HEK293 (cell line): ENCODE data around the gene HGF.

Experiments
- CTCF ChIA-PET: fragments of 350-600 bp; formaldehyde crosslinking; extraction: SDS; loops from one replicate; lab custom pipeline; 2021; ENCODE audit warnings: antibody characterized with exemption; lab: Yijun Ruan, JAX
- POLR2A ChIA-PET: fragments of 300-600 bp; formaldehyde crosslinking; extraction: SDS; loops from one replicate; lab custom pipeline; 2020; ENCODE audit warnings: antibody characterized with exemption, inconsistent platforms; lab: Yijun Ruan, JAX
- H3K27ac ChIP-seq: fragments of 200-500 bp; sonication (Bioruptor generic); 2 replicates; pipeline ENCODE4 v1.5.1; 2014; ENCODE audit warnings: low read depth, low read length, control low read depth, inconsistent platforms; ENCODE audit errors: extremely low read depth
- H3K36me3 ChIP-seq, 2 experiments: fragments of 200-500 bp in 1 of 2; sonication (Bioruptor generic) in 1 of 2; 1 replicate in 1 of 2; 2 replicates in 1 of 2; pipeline ENCODE4 v1.5.1; 2014 to 2017; ENCODE audit warnings: inconsistent platforms in 2 of 2, low read length in 2 of 2; ENCODE audit not compliant: control insufficient read depth in 2 of 2, insufficient read depth in 1 of 2
- H3K4me1 ChIP-seq: fragments of 200-500 bp; sonication (Bioruptor generic); 2 replicates; pipeline ENCODE4 v1.5.1; 2014; ENCODE audit warnings: mild to moderate bottlenecking, low read length, inconsistent platforms; ENCODE audit not compliant: control insufficient read depth, insufficient read depth
- H3K4me3 ChIP-seq: 2 replicates; pipeline ENCODE4 v1.5.1; 2011; ENCODE audit warnings: low read depth, mild to moderate bottlenecking, control low read depth, low read length, moderate library complexity
- H3K9me3 ChIP-seq: fragments of 200-500 bp; sonication (Bioruptor generic); 2 replicates; pipeline ENCODE4 v1.5.1; 2014; ENCODE audit warnings: low read depth, low read length, inconsistent platforms; ENCODE audit not compliant: control insufficient read depth, insufficient read depth
- HOXD13 ChIP-seq: sonication (generic); formaldehyde crosslinking; IDR thresholded peaks from 2 replicates; pipeline ENCODE4 v1.8.0; 2022; ENCODE audit warnings: missing genetic modification reagents, borderline replicate concordance
- IKZF3 ChIP-seq: fragments of 450-650 bp; IDR thresholded peaks from 2 replicates; pipeline ENCODE4 v1.5.0; 2018; ENCODE audit warnings: missing biosample characterization, mild to moderate bottlenecking, missing genetic modification characterization, moderate library complexity
- MEIS1 ChIP-seq: sonication (generic); formaldehyde crosslinking; IDR thresholded peaks from 2 replicates; pipeline ENCODE4 v1.8.1; 2022; ENCODE audit warnings: missing genetic modification reagents, mild to moderate bottlenecking, borderline replicate concordance
- MYNN ChIP-seq: fragments of 450-650 bp; formaldehyde crosslinking; IDR thresholded peaks from 2 replicates; pipeline ENCODE4 v1.5.1; 2016; ENCODE audit warnings: missing biosample characterization, missing genetic modification characterization, borderline replicate concordance
- OSR2 ChIP-seq: fragments of 450-650 bp; formaldehyde crosslinking; IDR thresholded peaks from 2 replicates; pipeline ENCODE4 v1.5.1; 2016; ENCODE audit warnings: missing biosample characterization, missing genetic modification characterization
- SALL2 ChIP-seq: fragments of 450-650 bp; formaldehyde crosslinking; IDR thresholded peaks from 2 replicates; pipeline ENCODE4 v1.5.0; 2017; ENCODE audit warnings: missing biosample characterization, mild to moderate bottlenecking, missing genetic modification characterization, borderline replicate concordance
- SCRT2 ChIP-seq: fragments of 450-650 bp; formaldehyde crosslinking; IDR thresholded peaks from 2 replicates; pipeline ENCODE4 v1.5.1; 2016; ENCODE audit warnings: missing biosample characterization, missing genetic modification characterization
- ZBTB8A ChIP-seq: fragments of 450-650 bp; formaldehyde crosslinking; IDR thresholded peaks from 2 replicates; pipeline ENCODE4 v1.5.1; 2016; ENCODE audit warnings: missing biosample characterization, missing genetic modification characterization
- ZFP37 ChIP-seq: fragments of 450-650 bp; formaldehyde crosslinking; IDR thresholded peaks from 2 replicates; pipeline ENCODE4 v1.5.1; 2016; ENCODE audit warnings: missing biosample characterization, missing genetic modification characterization
- ZFP69B ChIP-seq: fragments of 450-650 bp; formaldehyde crosslinking; IDR thresholded peaks from 2 replicates; pipeline ENCODE4 v1.5.1; 2016; ENCODE audit warnings: missing biosample characterization, missing genetic modification characterization
- ZIC2 ChIP-seq: fragments of 450-650 bp; formaldehyde crosslinking; IDR thresholded peaks from 2 replicates; pipeline ENCODE4 v1.5.1; 2016; ENCODE audit warnings: missing biosample characterization, missing genetic modification characterization
- ZNF114 ChIP-seq: fragments of 450-650 bp; formaldehyde crosslinking; IDR thresholded peaks from 2 replicates; pipeline ENCODE4 v1.5.0; 2017; ENCODE audit warnings: missing biosample characterization, missing genetic modification characterization
- ZNF146 ChIP-seq: fragments of 450-650 bp; formaldehyde crosslinking; IDR thresholded peaks from 2 replicates; pipeline ENCODE4 v1.5.1; 2016; ENCODE audit warnings: missing biosample characterization, missing genetic modification characterization
- ZNF155 ChIP-seq: fragments of 450-650 bp; formaldehyde crosslinking; IDR thresholded peaks from 2 replicates; pipeline ENCODE4 v1.5.1; 2016; ENCODE audit warnings: missing biosample characterization, missing genetic modification characterization
- ZNF157 ChIP-seq: fragments of 450-650 bp; formaldehyde crosslinking; IDR thresholded peaks from 2 replicates; pipeline ENCODE4 v1.5.1; 2016; ENCODE audit warnings: missing biosample characterization, missing genetic modification characterization
- ZNF174 ChIP-seq: fragments of 450-650 bp; formaldehyde crosslinking; IDR thresholded peaks from 2 replicates; pipeline ENCODE4 v1.5.0; 2017; ENCODE audit warnings: missing biosample characterization, mild to moderate bottlenecking, missing genetic modification characterization
- ZNF19 ChIP-seq: fragments of 450-650 bp; formaldehyde crosslinking; IDR thresholded peaks from 2 replicates; pipeline ENCODE4; 2016; ENCODE audit warnings: missing biosample characterization, missing genetic modification characterization, low read depth
- ZNF214 ChIP-seq: fragments of 450-650 bp; formaldehyde crosslinking; IDR thresholded peaks from 2 replicates; pipeline ENCODE4 v1.5.1; 2017; ENCODE audit warnings: missing biosample characterization, mild to moderate bottlenecking, missing genetic modification characterization, borderline replicate concordance
- ZNF404 ChIP-seq: fragments of 450-650 bp; formaldehyde crosslinking; IDR thresholded peaks from 2 replicates; pipeline ENCODE4 v1.5.1; 2017; ENCODE audit warnings: missing biosample characterization, missing genetic modification characterization
- ZNF610 ChIP-seq: fragments of 450-650 bp; formaldehyde crosslinking; IDR thresholded peaks from 2 replicates; pipeline ENCODE4 v1.5.1; 2016; ENCODE audit warnings: missing biosample characterization, missing genetic modification characterization, borderline replicate concordance
- ZNF621 ChIP-seq: fragments of 450-650 bp; formaldehyde crosslinking; IDR thresholded peaks from 2 replicates; pipeline ENCODE4 v1.5.1; 2017; ENCODE audit warnings: missing biosample characterization, missing genetic modification characterization
- ZNF639 ChIP-seq: fragments of 450-650 bp; formaldehyde crosslinking; IDR thresholded peaks from 2 replicates; pipeline ENCODE4 v1.5.1; 2016; ENCODE audit warnings: missing biosample characterization, missing genetic modification characterization
- ZNF670 ChIP-seq: fragments of 450-650 bp; formaldehyde crosslinking; IDR thresholded peaks from 2 replicates; pipeline ENCODE4 v1.5.1; 2016; ENCODE audit warnings: missing biosample characterization, missing genetic modification characterization, low read depth

Gene HGF

GRCh38 chr7:81767926-81768325 lies 1.9 kb downstream of the HGF start:
- Histone ChIP-seq H3K36me3 (no peaks in the 10 kb centered on the region), H3K9me3 (no peaks in the 10 kb centered on the region), H3K4me1 (no peaks in the 10 kb centered on the region), H3K4me3 (no peak overlapping the region), H3K27ac (no peak overlapping the region)
- CTCF ChIA-PET: interaction anchor here (0.6 kb wide), 1 partner anchor 557 kb away, joined by 3 read pairs; no protein-coding TSS in a partner anchor
- POLR2A ChIA-PET: no interaction called here
- no peak for TF ChIP-seq OSR2
- no peak for TF ChIP-seq ZNF174 (tag by site-specific recombination)
- TF ChIP-seq SALL2 (tag by site-specific recombination): no peak
- no peak for TF ChIP-seq ZNF404
- no peak for TF ChIP-seq ZNF157 (tag by site-specific recombination)
- TF ChIP-seq ZNF214 (tag by site-specific recombination): no peak
- TF ChIP-seq ZNF155 (tag by site-specific recombination): no peak
- TF ChIP-seq IKZF3 (tag by site-specific recombination): no peak
- no peak for TF ChIP-seq MYNN (tag by site-specific recombination)
- TF ChIP-seq ZNF670: no peak
- TF ChIP-seq ZBTB8A (tag by site-specific recombination): no peak
- no peak for TF ChIP-seq ZFP69B
- no peak for TF ChIP-seq ZNF621 (tag by site-specific recombination)
- TF ChIP-seq HOXD13: no peak
- TF ChIP-seq ZNF610 (tag by site-specific recombination): no peak
- TF ChIP-seq ZNF19: no peak
- TF ChIP-seq, all 188 proteins: peak for 0

DNA sequence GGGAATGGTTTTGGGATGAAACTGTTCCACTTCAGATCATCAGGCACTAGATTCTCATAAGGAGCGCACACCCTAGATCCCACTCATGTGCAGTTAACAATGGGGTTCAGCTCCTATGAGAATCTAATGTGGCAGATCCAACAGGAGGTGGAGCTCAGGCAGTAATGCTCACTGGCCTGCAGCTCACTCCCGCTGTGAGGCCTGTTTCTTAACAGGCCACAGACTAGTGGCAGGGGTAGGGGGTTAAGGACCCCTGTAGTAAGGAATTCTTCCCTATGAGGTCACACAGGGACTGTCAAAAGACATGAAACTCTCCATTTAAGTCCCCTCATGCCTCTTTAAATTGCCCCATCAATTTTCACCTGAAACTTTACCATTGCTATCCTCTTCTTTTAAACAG lies 8.0 kb downstream of the HGF start:
- Histone ChIP-seq H3K9me3 (no peaks in the 10 kb centered on the region), H3K4me3 (no peak overlapping the region), H3K27ac (no peak overlapping the region), H3K4me1 (no peaks in the 10 kb centered on the region), H3K36me3 (no peaks in the 10 kb centered on the region)
- ChIA-PET POLR2A (no interaction called here), CTCF (no interaction called here)
- no peak for TF ChIP-seq ZFP37 (tag by site-specific recombination)
- peak; percentile 60 for TF ChIP-seq ZIC2

DNA sequence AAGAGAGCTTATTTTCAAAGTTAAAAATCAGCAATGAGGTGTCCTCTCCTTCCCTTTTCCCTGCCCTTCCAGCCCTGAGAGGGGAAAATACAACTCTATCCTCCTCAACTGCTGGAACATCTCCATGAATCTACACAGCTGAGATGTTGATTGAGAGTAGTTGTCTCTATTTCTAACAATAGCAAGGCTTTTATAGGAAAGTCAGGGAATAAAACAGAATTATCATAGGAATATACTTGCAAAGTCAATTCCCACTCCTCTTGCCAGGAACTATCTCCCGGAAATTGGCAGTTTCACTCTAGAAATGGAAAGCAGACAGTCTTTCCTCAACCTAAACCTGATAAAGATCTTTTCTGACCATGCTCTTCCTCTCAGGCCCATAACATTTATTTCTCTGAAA lies 8.8 kb downstream of the HGF start:
- Histone ChIP-seq H3K4me3 (no peak overlapping the region), H3K27ac (no peak overlapping the region), H3K4me1 (no peaks in the 10 kb centered on the region), H3K9me3 (no peaks in the 10 kb centered on the region), H3K36me3 (no peaks in the 10 kb centered on the region)
- ChIA-PET POLR2A (no interaction called here), CTCF (interaction anchor here (0.8 to 0.9 kb wide), 2 partner anchors 256 to 1194 kb away, joined by 3 read pairs; no protein-coding TSS in a partner anchor)
- TF ChIP-seq ZNF146 (tag by site-specific recombination) (no peak), ZNF114 (tag by site-specific recombination) (no peak)

- ChIA-PET CTCF (no interaction called here), POLR2A (no interaction called here)
- no peaks in the 10 kb centered on the region for H3K36me3 ChIP-seq
- no peaks in the 10 kb centered on the region for H3K4me1 ChIP-seq
- no peak overlapping the region for H3K4me3 ChIP-seq
- TF ChIP-seq MEIS1 (CRISPR knock-in tag) (no peak), SCRT2 (tag by site-specific recombination) (0 out of 2 replicates have a peak, but pooled peaks have one; percentile 3), ZNF639 (tag by site-specific recombination) (no peak)
- H3K27ac ChIP-seq: no peak overlapping the region
- H3K9me3 ChIP-seq: no peaks in the 10 kb centered on the region
Observed at GRCh38 chr7:81754918-81755696, 14.7 kb downstream of the HGF start.
